PC-3 (cell line): ENCODE data around the gene CTXN2.

Source experiments
- CTCF ChIP-seq: fragments of 300-600 bp; sonication (generic); conservative IDR thresholded peaks from 2 replicates; pipeline ENCODE4 v1.5.1; 2017; ENCODE audit warnings: antibody characterized with exemption, low read depth, mild to moderate bottlenecking, low read length
- EZH2phosphoT487 ChIP-seq: fragments of 300-600 bp; sonication (generic); IDR thresholded peaks from 2 replicates; pipeline ENCODE4 v1.6.1; 2018; ENCODE audit warnings: mild to moderate bottlenecking, antibody characterized with exemption, low read length, borderline replicate concordance

- TF ChIP-seq CTCF (no peak), EZH2phosphoT487 (no peak)
Measured at GRCh38 chr15:48144889-48145288, 46.6 kb upstream of the CTXN2 start.
